Keratinocyte (primary cell): Measurements from ENCODE around the gene ME2. TPM values are rescaled to one million over a fixed set of nuclear protein-coding genes. Genes with fewer than 3 reads are reported as not detected.

Experiments
- DNase-seq: peaks from one replicate; pipeline ENCODE4 v3.0.0-alpha.2; 2011; ENCODE audit warnings: low read depth, missing footprints, low spot score
- FAIRE-seq: peaks from 2 replicates; lab custom pipeline; 2011; peaks lifted over from hg19 to GRCh38; lab: Jason Lieb, UNC
- H2AFZ ChIP-seq: 2 replicates; pipeline ENCODE4 v1.6.0; 2012; ENCODE audit warnings: low read length, control low read depth, inconsistent platforms; ENCODE audit not compliant: control insufficient read depth
- H3K27ac ChIP-seq: 2 replicates; pipeline ENCODE4 v1.5.1; 2011; ENCODE audit warnings: low read length; ENCODE audit not compliant: control insufficient read depth, insufficient read depth
- H3K27me3 ChIP-seq: 3 replicates; pipeline ENCODE4 v1.6.0; 2011; ENCODE audit warnings: low read length; ENCODE audit not compliant: control insufficient read depth, insufficient read depth; ENCODE audit errors: extremely low read depth
- H3K36me3 ChIP-seq, 2 experiments: 2 replicates in 1 of 2; 3 replicates in 1 of 2; pipeline ENCODE4 v1.5.1; 2011; ENCODE audit warnings: low read length in 2 of 2, mild to moderate bottlenecking in 1 of 2; ENCODE audit not compliant: control insufficient read depth in 2 of 2, insufficient read depth in 2 of 2; ENCODE audit errors: extremely low read depth in 1 of 2
- H3K4me1 ChIP-seq: 3 replicates; pipeline ENCODE4 v1.5.1; 2011; ENCODE audit warnings: low read length; ENCODE audit not compliant: control insufficient read depth, insufficient read depth; ENCODE audit errors: extremely low read depth
- H3K4me2 ChIP-seq: 3 replicates; pipeline ENCODE4 v1.6.0; 2011; ENCODE audit warnings: low read depth, low read length; ENCODE audit not compliant: control insufficient read depth, insufficient read depth; ENCODE audit errors: extremely low read depth
- H3K4me3 ChIP-seq, 3 experiments: fragments of 200-600 bp in 1 of 3; sonication (generic) in 1 of 3; 2 replicates in 2 of 3; 3 replicates in 1 of 3; pipeline ENCODE4 v1.5.1; 2011 to 2016; ENCODE audit warnings: low read length in 3 of 3, mild to moderate bottlenecking in 3 of 3, control low read depth in 2 of 3, inconsistent platforms in 1 of 3, low read depth in 1 of 3, mixed read lengths in 1 of 3, mixed run types in 1 of 3, moderate library complexity in 1 of 3; ENCODE audit not compliant: control insufficient read depth in 2 of 3, insufficient read depth in 2 of 3; ENCODE audit errors: extremely low read depth in 1 of 3
- H3K79me2 ChIP-seq: 2 replicates; pipeline ENCODE4 v1.6.0; 2012; ENCODE audit warnings: low read length; ENCODE audit not compliant: control insufficient read depth, insufficient read depth
- H3K9ac ChIP-seq: 3 replicates; pipeline ENCODE4 v1.6.0; 2011; ENCODE audit warnings: low read length; ENCODE audit not compliant: control insufficient read depth, insufficient read depth; ENCODE audit errors: extremely low read depth
- H3K9me1 ChIP-seq: 3 replicates; pipeline ENCODE4 v1.6.0; 2011; ENCODE audit warnings: low read length; ENCODE audit not compliant: control insufficient read depth, insufficient read depth; ENCODE audit errors: extremely low read depth
- H3K9me3 ChIP-seq: 2 replicates; pipeline ENCODE4 v1.5.1; 2012; ENCODE audit warnings: low read depth, low read length; ENCODE audit not compliant: control insufficient read depth
- H4K20me1 ChIP-seq: 3 replicates; pipeline ENCODE4 v1.6.0; 2011; ENCODE audit warnings: low read length; ENCODE audit not compliant: control insufficient read depth, insufficient read depth; ENCODE audit errors: extremely low read depth
- CTCF ChIP-seq, 3 experiments: IDR thresholded peaks in 1 of 3; conservative IDR thresholded peaks in 1 of 3; optimal IDR thresholded peaks in 1 of 3; 2 replicates in 2 of 3; 3 replicates in 1 of 3; pipeline versions ENCODE3 to v1.5.1; 2011; ENCODE audit warnings: low read length in 3 of 3, mild to moderate bottlenecking in 3 of 3, moderate library complexity in 2 of 3, control low read depth in 1 of 3, inconsistent platforms in 1 of 3; ENCODE audit not compliant: insufficient read depth in 2 of 3; ENCODE audit errors: extremely low read depth in 1 of 3
- EZH2 ChIP-seq: IDR thresholded peaks from one replicate; pipeline ENCODE4 v1.6.1; 2012; ENCODE audit warnings: inconsistent platforms, mild to moderate bottlenecking, low read length, moderate library complexity
- dilution Hi-C: fragments of 300-500 bp; cut with MboI; formaldehyde crosslinking; loops from one replicate; pipeline ENCODE4 v1.7.0; 2020; ENCODE audit warnings: low sequenced_read_pairs; ENCODE audit not compliant: extremely low pct_ligation_motif_present
- polyA plus RNA-seq, 5 experiments: library from polyadenylated mRNA; depleted of rRNA in 3 of 5; stranded (reverse) in 3 of 5; stranded (forward) in 1 of 5; unstranded in 1 of 5; fragments of >200 nt; gene quantifications; 1 replicate in 1 of 5; 2 replicates in 3 of 5; 3 replicates in 1 of 5; pipeline versions ENCODE4 v1.2.1 to v1.2.3, GENCODE V29; 2011 to 2012; ENCODE audit warnings: missing spikeins in 2 of 5, low read depth in 1 of 5, low replicate concordance in 1 of 5

The ME2 gene
- polyA plus RNA-seq, 1 donor (not counting 4 experiments of a cell fraction or from before 2014, with no cell fraction given) = 72.0 TPM

DNA sequence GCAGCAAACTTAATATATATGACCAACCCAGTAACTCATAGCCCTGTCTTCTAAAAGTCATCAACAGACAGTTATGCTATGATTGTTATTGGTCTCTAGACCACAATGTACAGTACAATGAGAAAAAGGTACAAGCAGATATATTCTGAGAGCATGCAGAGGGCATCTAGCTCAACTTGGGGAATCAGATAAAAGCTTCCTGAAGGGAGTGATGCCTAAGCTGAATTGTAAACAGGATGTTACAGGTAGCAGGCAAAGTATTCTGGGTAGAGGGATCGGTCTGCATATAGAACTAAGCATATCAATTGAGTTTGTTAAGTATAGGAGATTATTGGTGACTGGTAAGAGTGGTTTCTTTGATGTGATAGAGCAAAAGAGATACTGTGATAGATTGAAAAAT, 30.3 kb downstream of the ME2 start:
- Histone ChIP-seq H4K20me1 (no peaks in the 10 kb centered on the region), H3K79me2 (no peaks in the 10 kb centered on the region), H3K9me3 (no peaks in the 10 kb centered on the region), H3K9me1 (no peaks in the 10 kb centered on the region), H3K9ac (no peak overlapping the region), H3K4me1 (no peaks in the 10 kb centered on the region), H2AFZ (no peak overlapping the region), H3K4me2 (no peak overlapping the region), H3K27ac (no peak overlapping the region), H3K27me3 (no peaks in the 10 kb centered on the region), H3K4me3 (no peak overlapping the region), H3K36me3 (peaks cover 7 to 8% of the 10 kb centered on the region in 2 experiments)
- no peak for DNase-seq
- FAIRE-seq = no peak
- dilution Hi-C loops = no loop called here
- TF ChIP-seq CTCF (optimal IDR thresholded peaks at IDR 0.05 in 1 of 3, IDR thresholded peaks at IDR 0.05 in 1 of 3, conservative IDR thresholded peaks at IDR 0.05 in 1 of 3; ENCODE audit: extremely low read depth in 1 of 3, insufficient read depth in 2 of 3, low read length in 3 of 3) (no peak), EZH2 (no peak)

GRCh38 chr18:50911006-50911405, 32.1 kb downstream of the ME2 start:
- no peak for FAIRE-seq
- Histone ChIP-seq H2AFZ (no peak overlapping the region), H3K4me3 (no peak overlapping the region), H4K20me1 (no peaks in the 10 kb centered on the region), H3K9me1 (no peaks in the 10 kb centered on the region), H3K36me3 (peaks cover 7 to 8% of the 10 kb centered on the region in 2 experiments), H3K4me1 (no peaks in the 10 kb centered on the region), H3K79me2 (no peaks in the 10 kb centered on the region), H3K9ac (no peak overlapping the region), H3K27me3 (no peaks in the 10 kb centered on the region), H3K9me3 (no peaks in the 10 kb centered on the region), H3K27ac (no peak overlapping the region), H3K4me2 (no peak overlapping the region)
- DNase-seq = no peak
- TF ChIP-seq EZH2 = no peak
- dilution Hi-C loops = no loop called here

DNA sequence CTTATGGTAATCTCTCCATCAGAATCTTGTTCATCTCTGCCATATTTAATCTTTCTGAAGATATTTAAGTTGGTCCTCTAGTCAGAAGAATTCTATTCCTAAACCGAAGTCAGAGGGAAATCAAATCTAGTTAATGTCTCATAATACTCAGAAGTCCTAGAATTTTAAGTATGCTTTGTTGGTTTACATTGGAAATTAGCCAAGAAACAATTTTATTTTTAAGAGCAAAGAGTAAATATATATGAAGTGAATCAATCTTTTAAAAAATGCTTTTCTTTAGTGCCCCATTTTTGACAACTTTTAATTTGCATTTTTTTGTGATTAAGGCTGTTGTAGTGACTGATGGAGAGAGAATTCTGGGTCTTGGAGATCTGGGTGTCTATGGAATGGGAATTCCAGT, 38.1 kb downstream of the ME2 start:
- Histone ChIP-seq H3K79me2 (no peaks in the 10 kb centered on the region), H3K36me3 (peaks cover 3% of the 10 kb centered on the region in 2 experiments), H3K4me1 (no peaks in the 10 kb centered on the region), H3K4me2 (no peak overlapping the region), H3K9me3 (no peaks in the 10 kb centered on the region), H3K27me3 (no peaks in the 10 kb centered on the region), H4K20me1 (no peaks in the 10 kb centered on the region), H3K4me3 (no peak overlapping the region), H2AFZ (no peak overlapping the region), H3K9ac (no peak overlapping the region), H3K27ac (no peak overlapping the region), H3K9me1 (no peaks in the 10 kb centered on the region)
- TF ChIP-seq CTCF (optimal IDR thresholded peaks at IDR 0.05 in 1 of 3, IDR thresholded peaks at IDR 0.05 in 1 of 3, conservative IDR thresholded peaks at IDR 0.05 in 1 of 3; ENCODE audit: extremely low read depth in 1 of 3, insufficient read depth in 2 of 3, low read length in 3 of 3) (no peak), EZH2 (no peak)
- dilution Hi-C loops = no loop called here
- FAIRE-seq (no peak), DNase-seq (no peak)
